Keratinocyte (primary cell): ENCODE measurements around the gene SCN11A. TPM values are rescaled to one million over a fixed set of nuclear protein-coding genes. Genes with fewer than 3 reads are reported as not detected.

ENCODE experiments used
- DNase-seq: peaks from one replicate; pipeline ENCODE4 v3.0.0-alpha.2; 2011; ENCODE audit warnings: low read depth, missing footprints, low spot score
- FAIRE-seq: peaks from 2 replicates; lab custom pipeline; 2011; peaks lifted over from hg19 to GRCh38; lab: Jason Lieb, UNC
- H2AFZ ChIP-seq: 2 replicates; pipeline ENCODE4 v1.6.0; 2012; ENCODE audit warnings: low read length, control low read depth, inconsistent platforms; ENCODE audit not compliant: control insufficient read depth
- H3K27ac ChIP-seq: 2 replicates; pipeline ENCODE4 v1.5.1; 2011; ENCODE audit warnings: low read length; ENCODE audit not compliant: control insufficient read depth, insufficient read depth
- H3K27me3 ChIP-seq: 3 replicates; pipeline ENCODE4 v1.6.0; 2011; ENCODE audit warnings: low read length; ENCODE audit not compliant: control insufficient read depth, insufficient read depth; ENCODE audit errors: extremely low read depth
- H3K36me3 ChIP-seq, 2 experiments: 2 replicates in 1 of 2; 3 replicates in 1 of 2; pipeline ENCODE4 v1.5.1; 2011; ENCODE audit warnings: low read length in 2 of 2, mild to moderate bottlenecking in 1 of 2; ENCODE audit not compliant: control insufficient read depth in 2 of 2, insufficient read depth in 2 of 2; ENCODE audit errors: extremely low read depth in 1 of 2
- H3K4me1 ChIP-seq: 3 replicates; pipeline ENCODE4 v1.5.1; 2011; ENCODE audit warnings: low read length; ENCODE audit not compliant: control insufficient read depth, insufficient read depth; ENCODE audit errors: extremely low read depth
- H3K4me2 ChIP-seq: 3 replicates; pipeline ENCODE4 v1.6.0; 2011; ENCODE audit warnings: low read depth, low read length; ENCODE audit not compliant: control insufficient read depth, insufficient read depth; ENCODE audit errors: extremely low read depth
- H3K4me3 ChIP-seq, 3 experiments: fragments of 200-600 bp in 1 of 3; sonication (generic) in 1 of 3; 2 replicates in 2 of 3; 3 replicates in 1 of 3; pipeline ENCODE4 v1.5.1; 2011 to 2016; ENCODE audit warnings: low read length in 3 of 3, mild to moderate bottlenecking in 3 of 3, control low read depth in 2 of 3, inconsistent platforms in 1 of 3, low read depth in 1 of 3, mixed read lengths in 1 of 3, mixed run types in 1 of 3, moderate library complexity in 1 of 3; ENCODE audit not compliant: control insufficient read depth in 2 of 3, insufficient read depth in 2 of 3; ENCODE audit errors: extremely low read depth in 1 of 3
- H3K79me2 ChIP-seq: 2 replicates; pipeline ENCODE4 v1.6.0; 2012; ENCODE audit warnings: low read length; ENCODE audit not compliant: control insufficient read depth, insufficient read depth
- H3K9ac ChIP-seq: 3 replicates; pipeline ENCODE4 v1.6.0; 2011; ENCODE audit warnings: low read length; ENCODE audit not compliant: control insufficient read depth, insufficient read depth; ENCODE audit errors: extremely low read depth
- H3K9me1 ChIP-seq: 3 replicates; pipeline ENCODE4 v1.6.0; 2011; ENCODE audit warnings: low read length; ENCODE audit not compliant: control insufficient read depth, insufficient read depth; ENCODE audit errors: extremely low read depth
- H3K9me3 ChIP-seq: 2 replicates; pipeline ENCODE4 v1.5.1; 2012; ENCODE audit warnings: low read depth, low read length; ENCODE audit not compliant: control insufficient read depth
- H4K20me1 ChIP-seq: 3 replicates; pipeline ENCODE4 v1.6.0; 2011; ENCODE audit warnings: low read length; ENCODE audit not compliant: control insufficient read depth, insufficient read depth; ENCODE audit errors: extremely low read depth
- EZH2 ChIP-seq: IDR thresholded peaks from one replicate; pipeline ENCODE4 v1.6.1; 2012; ENCODE audit warnings: inconsistent platforms, mild to moderate bottlenecking, low read length, moderate library complexity
- dilution Hi-C: fragments of 300-500 bp; cut with MboI; formaldehyde crosslinking; loops from one replicate; pipeline ENCODE4 v1.7.0; 2020; ENCODE audit warnings: low sequenced_read_pairs; ENCODE audit not compliant: extremely low pct_ligation_motif_present
- polyA plus RNA-seq, 5 experiments: library from polyadenylated mRNA; depleted of rRNA in 3 of 5; stranded (reverse) in 3 of 5; stranded (forward) in 1 of 5; unstranded in 1 of 5; fragments of >200 nt; gene quantifications; 1 replicate in 1 of 5; 2 replicates in 3 of 5; 3 replicates in 1 of 5; pipeline versions ENCODE4 v1.2.1 to v1.2.3, GENCODE V29; 2011 to 2012; ENCODE audit warnings: missing spikeins in 2 of 5, low read depth in 1 of 5, low replicate concordance in 1 of 5
- TF ChIP-seq, protein P1 (sequence below), 3 experiments: IDR thresholded peaks in 1 of 3; conservative IDR thresholded peaks in 1 of 3; optimal IDR thresholded peaks in 1 of 3; 2 replicates in 2 of 3; 3 replicates in 1 of 3; pipeline versions ENCODE3 to v1.5.1; 2011; ENCODE audit warnings: low read length in 3 of 3, mild to moderate bottlenecking in 3 of 3, moderate library complexity in 2 of 3, control low read depth in 1 of 3, inconsistent platforms in 1 of 3; ENCODE audit not compliant: insufficient read depth in 2 of 3; ENCODE audit errors: extremely low read depth in 1 of 3

SCN11A gene
- polyA plus RNA-seq, 1 donor (not counting 4 experiments of a cell fraction or from before 2014, with no cell fraction given), result 0.01 TPM

DNA sequence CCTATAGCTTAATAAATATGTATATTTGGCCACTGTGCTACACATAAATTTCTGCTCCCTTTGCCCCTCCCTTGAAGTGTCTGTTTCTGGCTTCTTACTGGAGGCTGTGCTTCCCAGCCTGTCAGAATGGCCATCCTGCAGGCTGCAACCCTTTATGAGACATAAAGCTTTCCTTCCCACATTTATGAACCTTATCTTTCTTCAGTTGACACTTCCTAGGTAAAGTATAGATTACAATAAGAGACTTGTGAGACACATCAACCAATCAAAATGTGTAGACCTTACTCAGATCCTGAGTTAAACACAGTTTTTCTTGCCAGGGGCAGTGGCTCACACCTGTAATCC is 29.5 kb downstream of the SCN11A start:
- no peaks in the 10 kb centered on the region for H3K4me1 ChIP-seq
- no peak overlapping the region for H3K4me2 ChIP-seq
- H3K9me1 ChIP-seq, result no peaks in the 10 kb centered on the region
- H2AFZ ChIP-seq, result no peak overlapping the region
- H3K9me3 ChIP-seq, result no peaks in the 10 kb centered on the region
- H3K27me3 ChIP-seq, result no peaks in the 10 kb centered on the region
- no peaks in the 10 kb centered on the region for H4K20me1 ChIP-seq
- FAIRE-seq (no peak), DNase-seq (no peak)
- dilution Hi-C loops, result no loop called here
- no peaks in the 10 kb centered on the region for H3K79me2 ChIP-seq
- no peaks in the 10 kb centered on the region for H3K36me3 ChIP-seq
- H3K4me3 ChIP-seq, result no peak overlapping the region
- TF ChIP-seq, protein P1, sequence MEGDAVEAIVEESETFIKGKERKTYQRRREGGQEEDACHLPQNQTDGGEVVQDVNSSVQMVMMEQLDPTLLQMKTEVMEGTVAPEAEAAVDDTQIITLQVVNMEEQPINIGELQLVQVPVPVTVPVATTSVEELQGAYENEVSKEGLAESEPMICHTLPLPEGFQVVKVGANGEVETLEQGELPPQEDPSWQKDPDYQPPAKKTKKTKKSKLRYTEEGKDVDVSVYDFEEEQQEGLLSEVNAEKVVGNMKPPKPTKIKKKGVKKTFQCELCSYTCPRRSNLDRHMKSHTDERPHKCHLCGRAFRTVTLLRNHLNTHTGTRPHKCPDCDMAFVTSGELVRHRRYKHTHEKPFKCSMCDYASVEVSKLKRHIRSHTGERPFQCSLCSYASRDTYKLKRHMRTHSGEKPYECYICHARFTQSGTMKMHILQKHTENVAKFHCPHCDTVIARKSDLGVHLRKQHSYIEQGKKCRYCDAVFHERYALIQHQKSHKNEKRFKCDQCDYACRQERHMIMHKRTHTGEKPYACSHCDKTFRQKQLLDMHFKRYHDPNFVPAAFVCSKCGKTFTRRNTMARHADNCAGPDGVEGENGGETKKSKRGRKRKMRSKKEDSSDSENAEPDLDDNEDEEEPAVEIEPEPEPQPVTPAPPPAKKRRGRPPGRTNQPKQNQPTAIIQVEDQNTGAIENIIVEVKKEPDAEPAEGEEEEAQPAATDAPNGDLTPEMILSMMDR (optimal IDR thresholded peaks at IDR 0.05 in 1 of 3, IDR thresholded peaks at IDR 0.05 in 1 of 3, conservative IDR thresholded peaks at IDR 0.05 in 1 of 3; ENCODE audit: extremely low read depth in 1 of 3, insufficient read depth in 2 of 3, low read length in 3 of 3), result no peak
- TF ChIP-seq EZH2, result no peak
- H3K9ac ChIP-seq, result no peak overlapping the region
- H3K27ac ChIP-seq, result no peak overlapping the region

DNA sequence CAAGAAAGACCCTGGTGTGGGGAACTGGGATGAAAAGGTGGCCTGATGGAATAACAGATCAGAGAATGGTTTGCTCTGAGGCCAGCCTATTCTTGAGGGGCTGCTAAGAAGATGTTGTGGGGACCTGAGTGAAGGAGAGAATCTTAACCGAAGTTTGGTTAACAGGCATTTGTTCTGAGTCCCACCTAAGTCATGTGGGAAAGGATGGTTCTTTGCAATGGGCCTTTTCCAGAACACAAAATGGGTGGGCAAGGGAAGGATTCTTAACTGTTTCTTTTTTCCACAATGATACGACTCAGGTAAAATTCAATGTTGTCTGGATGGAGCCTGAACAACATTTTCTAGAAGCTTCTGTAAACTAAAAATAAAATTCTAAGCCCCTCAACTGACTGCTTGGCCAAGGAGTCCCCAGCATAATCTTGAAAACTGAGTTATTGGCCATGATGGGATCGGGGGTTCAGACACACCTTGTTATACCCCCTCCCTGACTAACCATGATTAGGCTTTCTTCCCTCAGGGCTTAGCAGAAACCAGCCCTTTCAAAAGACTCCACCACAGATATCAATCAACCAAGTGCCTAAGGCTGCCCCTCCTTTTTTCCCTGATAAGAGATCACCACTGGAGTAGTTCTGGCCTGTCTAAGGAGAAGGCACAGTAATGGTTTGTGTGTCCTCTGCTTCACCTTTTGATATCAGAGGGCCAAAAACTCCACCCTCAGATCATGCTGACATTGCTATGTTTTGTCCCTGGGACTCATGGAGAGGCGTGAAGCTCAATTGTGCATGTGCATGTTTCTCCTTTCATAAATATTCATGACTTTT is 30.1 kb downstream of the SCN11A start:
- Histone ChIP-seq H3K79me2 (no peaks in the 10 kb centered on the region), H3K27me3 (no peaks in the 10 kb centered on the region), H3K4me3 (no peak overlapping the region), H2AFZ (no peak overlapping the region), H3K9me1 (no peaks in the 10 kb centered on the region), H3K4me2 (no peak overlapping the region), H3K9ac (no peak overlapping the region), H4K20me1 (no peaks in the 10 kb centered on the region), H3K9me3 (no peaks in the 10 kb centered on the region), H3K27ac (no peak overlapping the region), H3K36me3 (no peaks in the 10 kb centered on the region), H3K4me1 (no peaks in the 10 kb centered on the region)
- DNase-seq, result no peak
- FAIRE-seq, result no peak
- dilution Hi-C loops, result no loop called here
- TF ChIP-seq EZH2, result no peak
- TF ChIP-seq, protein P1 (optimal IDR thresholded peaks at IDR 0.05 in 1 of 3, IDR thresholded peaks at IDR 0.05 in 1 of 3, conservative IDR thresholded peaks at IDR 0.05 in 1 of 3; ENCODE audit: extremely low read depth in 1 of 3, insufficient read depth in 2 of 3, low read length in 3 of 3), result no peak
